NB4 (cell line): ENCODE measurements around the gene C15orf39.

Experiments used
- MYC ChIP-seq: IDR thresholded peaks from 2 replicates; pipeline ENCODE4 v1.6.1; 2011; ENCODE audit warnings: low read depth, low read length
- POLR2A ChIP-seq: IDR thresholded peaks from 2 replicates; pipeline ENCODE4 v1.6.1; 2011; ENCODE audit warnings: mild to moderate bottlenecking; ENCODE audit not compliant: insufficient read length; ENCODE audit errors: extremely low read depth
- TF ChIP-seq, protein P1 (sequence below): IDR thresholded peaks from 2 replicates; pipeline ENCODE4 v1.6.1; 2011; ENCODE audit warnings: low read depth, low read length
- TF ChIP-seq, protein P2 (sequence below): IDR thresholded peaks from one replicate; pipeline ENCODE4 v1.5.1; 2012; ENCODE audit warnings: low read depth, low read length

DNA sequence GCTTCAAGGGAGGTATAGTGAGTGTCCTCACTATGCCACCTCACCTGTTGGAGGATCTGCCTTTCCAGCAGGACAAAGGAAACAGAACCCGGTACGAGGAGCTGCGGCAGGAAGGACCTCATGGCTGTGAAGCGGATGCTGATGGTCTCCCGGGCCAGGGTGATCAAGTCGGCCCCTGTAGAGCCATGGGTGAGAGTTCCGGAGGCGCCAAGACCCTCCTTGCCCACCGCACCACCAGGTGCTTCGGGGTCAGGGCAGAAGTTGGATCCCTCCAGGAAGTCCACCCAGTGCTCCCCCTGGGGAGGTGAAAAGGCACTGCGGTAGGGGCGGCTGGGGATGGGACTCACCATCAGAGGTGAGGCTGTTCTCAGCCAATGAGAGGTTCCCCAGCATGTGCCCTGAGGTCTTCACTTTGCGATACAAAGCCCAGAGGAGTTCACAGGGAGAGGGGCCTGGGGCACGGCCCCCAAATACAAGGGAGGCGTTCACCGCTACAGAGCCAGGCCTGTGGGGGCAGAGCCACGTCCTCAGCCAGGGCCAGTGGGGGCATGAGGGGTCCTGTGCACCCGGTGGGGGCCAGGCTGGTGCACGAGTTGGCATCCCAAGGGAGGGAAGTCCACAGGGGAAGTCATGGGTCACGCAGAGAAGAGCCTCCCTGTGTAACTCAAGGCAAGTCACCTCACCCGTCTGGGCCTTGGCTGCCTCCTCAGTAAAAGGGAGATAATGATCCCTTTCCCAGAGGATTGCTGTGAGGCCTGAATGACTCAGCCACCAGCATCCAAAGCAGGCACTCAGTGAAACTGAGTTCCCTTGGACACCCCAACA is 27.7 kb downstream of the C15orf39 start:
- TF ChIP-seq, protein P1, sequence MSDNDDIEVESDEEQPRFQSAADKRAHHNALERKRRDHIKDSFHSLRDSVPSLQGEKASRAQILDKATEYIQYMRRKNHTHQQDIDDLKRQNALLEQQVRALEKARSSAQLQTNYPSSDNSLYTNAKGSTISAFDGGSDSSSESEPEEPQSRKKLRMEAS, result no peak
- TF ChIP-seq, protein P2, sequence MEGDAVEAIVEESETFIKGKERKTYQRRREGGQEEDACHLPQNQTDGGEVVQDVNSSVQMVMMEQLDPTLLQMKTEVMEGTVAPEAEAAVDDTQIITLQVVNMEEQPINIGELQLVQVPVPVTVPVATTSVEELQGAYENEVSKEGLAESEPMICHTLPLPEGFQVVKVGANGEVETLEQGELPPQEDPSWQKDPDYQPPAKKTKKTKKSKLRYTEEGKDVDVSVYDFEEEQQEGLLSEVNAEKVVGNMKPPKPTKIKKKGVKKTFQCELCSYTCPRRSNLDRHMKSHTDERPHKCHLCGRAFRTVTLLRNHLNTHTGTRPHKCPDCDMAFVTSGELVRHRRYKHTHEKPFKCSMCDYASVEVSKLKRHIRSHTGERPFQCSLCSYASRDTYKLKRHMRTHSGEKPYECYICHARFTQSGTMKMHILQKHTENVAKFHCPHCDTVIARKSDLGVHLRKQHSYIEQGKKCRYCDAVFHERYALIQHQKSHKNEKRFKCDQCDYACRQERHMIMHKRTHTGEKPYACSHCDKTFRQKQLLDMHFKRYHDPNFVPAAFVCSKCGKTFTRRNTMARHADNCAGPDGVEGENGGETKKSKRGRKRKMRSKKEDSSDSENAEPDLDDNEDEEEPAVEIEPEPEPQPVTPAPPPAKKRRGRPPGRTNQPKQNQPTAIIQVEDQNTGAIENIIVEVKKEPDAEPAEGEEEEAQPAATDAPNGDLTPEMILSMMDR, result no peak
- TF ChIP-seq POLR2A (no peak), MYC (no peak)
